Fibroblast of villous mesenchyme (primary cell): ENCODE data around the gene RBFOX2. TPM values are rescaled to one million over a fixed set of nuclear protein-coding genes. Genes with fewer than 3 reads are reported as not detected.
A peak's percentile ranks its signal among the peaks of the same experiment; 100 is the strongest.

Source experiments
- DNase-seq: peaks from one replicate; pipeline ENCODE4 v3.0.0-alpha.2; 2010; ENCODE audit warnings: low read depth
- H3K4me3 ChIP-seq: 2 replicates; pipeline ENCODE4 v1.5.1; 2011; ENCODE audit warnings: low read depth, mild to moderate bottlenecking, low read length
- CTCF ChIP-seq: IDR thresholded peaks from 2 replicates; pipeline ENCODE4 v1.5.1; 2012; ENCODE audit warnings: low read depth, mild to moderate bottlenecking, low read length; ENCODE audit not compliant: insufficient read depth
- total RNA-seq: library from RNA; depleted of rRNA; stranded (reverse); fragments of >200 nt; gene quantifications from 2 replicates; pipeline ENCODE4 v1.2.3, GENCODE V29; 2012

RBFOX2 gene
- total RNA-seq, 1 donor: 174 TPM

- no peak overlapping the region for H3K4me3 ChIP-seq
- no peak for TF ChIP-seq CTCF
- no peak for DNase-seq
Observed at GRCh38 chr22:35781898-35782297, 246.7 kb downstream of the RBFOX2 start.

GRCh38 chr22:35777335-35777975, 251.2 kb downstream of the RBFOX2 start:
- no peak overlapping the region for H3K4me3 ChIP-seq
- peak; percentile 77 for DNase-seq
- no peak for TF ChIP-seq CTCF

GRCh38 chr22:35775339-35775738, 253.3 kb downstream of the RBFOX2 start:
- TF ChIP-seq CTCF: no peak
- no peak overlapping the region for H3K4me3 ChIP-seq
- no peak for DNase-seq

GRCh38 chr22:35769974-35770373, 258.6 kb downstream of the RBFOX2 start:
- TF ChIP-seq CTCF: no peak
- no peak overlapping the region for H3K4me3 ChIP-seq
- no peak for DNase-seq

- no peak for TF ChIP-seq CTCF
- DNase-seq: peak; percentile 57
- H3K4me3 ChIP-seq: no peak overlapping the region
Observed at GRCh38 chr22:35766654-35767580, 261.7 kb downstream of the RBFOX2 start.

GRCh38 chr22:35761037-35761436, 267.6 kb downstream of the RBFOX2 start:
- DNase-seq: peak; percentile 26
- no peak overlapping the region for H3K4me3 ChIP-seq

More at GRCh38 chr22:35761037-35761436, 267.6 kb downstream of the RBFOX2 start:
- TF ChIP-seq CTCF: peak; percentile 22
